Measurements from ENCODE around the gene HAUS2.

Gene HAUS2

GRCh38 chr15:42591238-42591934, 42.7 kb downstream of the HAUS2 start:
- ATAC-seq = peak; percentile 70
- TF ChIP-seq OSR1 (CRISPR knock-in tag; IDR thresholded peaks at IDR 0.05) (no peak), ZNF8 (CRISPR knock-in tag; IDR thresholded peaks at IDR 0.05) (no peak), ZFP30 (CRISPR knock-in tag; IDR thresholded peaks at IDR 0.05) (no peak), CREB5 (CRISPR knock-in tag; IDR thresholded peaks at IDR 0.05; ENCODE audit: low read depth) (no peak), POU6F1 (CRISPR knock-in tag; IDR thresholded peaks at IDR 0.05; ENCODE audit: borderline replicate concordance, low read depth) (no peak), PATZ1 (CRISPR knock-in tag; IDR thresholded peaks at IDR 0.05; ENCODE audit: borderline replicate concordance) (no peak), TOX (CRISPR knock-in tag; IDR thresholded peaks at IDR 0.05; ENCODE audit: borderline replicate concordance) (no peak), ZFP3 (CRISPR knock-in tag; IDR thresholded peaks at IDR 0.05) (no peak), TCF4 (CRISPR knock-in tag; IDR thresholded peaks at IDR 0.05; ENCODE audit: borderline replicate concordance) (no peak), ZNF70 (CRISPR knock-in tag; IDR thresholded peaks at IDR 0.05) (no peak), CSRNP3 (CRISPR knock-in tag; IDR thresholded peaks at IDR 0.05) (no peak), SNAI2 (CRISPR knock-in tag; IDR thresholded peaks at IDR 0.05) (no peak), RARB (CRISPR knock-in tag; IDR thresholded peaks at IDR 0.05) (no peak), BACH2 (CRISPR knock-in tag; IDR thresholded peaks at IDR 0.05; ENCODE audit: borderline replicate concordance) (no peak), ARNTL (CRISPR knock-in tag; IDR thresholded peaks at IDR 0.05; ENCODE audit: borderline replicate concordance, low read depth) (no peak), ZC3H10 (CRISPR knock-in tag; IDR thresholded peaks at IDR 0.05) (no peak), ESRRG (CRISPR knock-in tag; IDR thresholded peaks at IDR 0.05) (no peak), ISL1 (CRISPR knock-in tag; IDR thresholded peaks at IDR 0.05) (no peak)

GRCh38 chr15:42592716-42593115, 44.1 kb downstream of the HAUS2 start:
- no peak for ATAC-seq
- TF ChIP-seq ZC3H10 (CRISPR knock-in tag; IDR thresholded peaks at IDR 0.05) (no peak), OSR1 (CRISPR knock-in tag; IDR thresholded peaks at IDR 0.05) (no peak), PPARA (CRISPR knock-in tag; IDR thresholded peaks at IDR 0.05; ENCODE audit: borderline replicate concordance) (no peak), TOX (CRISPR knock-in tag; IDR thresholded peaks at IDR 0.05; ENCODE audit: borderline replicate concordance) (no peak), ZNF565 (CRISPR knock-in tag; conservative IDR thresholded peaks at IDR 0.05; ENCODE audit: low read depth) (no peak), RARB (CRISPR knock-in tag; IDR thresholded peaks at IDR 0.05) (no peak), CSDC2 (CRISPR knock-in tag; IDR thresholded peaks at IDR 0.05) (no peak), PATZ1 (CRISPR knock-in tag; IDR thresholded peaks at IDR 0.05; ENCODE audit: borderline replicate concordance) (no peak), BACH2 (CRISPR knock-in tag; IDR thresholded peaks at IDR 0.05; ENCODE audit: borderline replicate concordance) (no peak), POU6F1 (CRISPR knock-in tag; IDR thresholded peaks at IDR 0.05; ENCODE audit: borderline replicate concordance, low read depth) (no peak), GLIS3 (CRISPR knock-in tag; IDR thresholded peaks at IDR 0.05) (no peak), ZNF70 (CRISPR knock-in tag; IDR thresholded peaks at IDR 0.05) (no peak), ESRRG (CRISPR knock-in tag; IDR thresholded peaks at IDR 0.05) (no peak), TCF4 (CRISPR knock-in tag; IDR thresholded peaks at IDR 0.05; ENCODE audit: borderline replicate concordance) (no peak), SNAI2 (CRISPR knock-in tag; IDR thresholded peaks at IDR 0.05) (no peak), ISL1 (CRISPR knock-in tag; IDR thresholded peaks at IDR 0.05) (no peak), ZFP3 (CRISPR knock-in tag; IDR thresholded peaks at IDR 0.05) (no peak), ARNTL (CRISPR knock-in tag; IDR thresholded peaks at IDR 0.05; ENCODE audit: borderline replicate concordance, low read depth) (no peak), TSHZ2 (CRISPR knock-in tag; IDR thresholded peaks at IDR 0.05) (no peak)

Measured in SK-N-SH treated with all-trans-retinoic acid at 6 μM for 48 hours (cell line).